Pancreas (tissue), 10 donors: Measurements from ENCODE around the gene ZNF324B. TPM values are rescaled to one million over a fixed set of nuclear protein-coding genes. Genes with fewer than 3 reads are reported as not detected.

Experiments
- ATAC-seq, 4 donors: fragments of 200-7000 bp; cut with Tn5 transposase; one replicate each; pipeline versions ENCODE4 v1.8.0 to v1.9.1; 2020; ENCODE audit warnings: mild to moderate bottlenecking in 4 of 4, moderate library complexity in 4 of 4
- DNase-seq, 6 donors: peaks; one replicate each; pipeline ENCODE4 v3.0.0-alpha.2; 2020
- FAIRE-seq: peaks from 2 replicates; lab custom pipeline; 2012; peaks lifted over from hg19 to GRCh38; lab: Jason Lieb, UNC
- H3K27ac ChIP-seq, 4 donors: fragments of 200-600 bp; sonication (generic); 1 replicate in 3 of 4; 2 replicates in 1 of 4; pipeline versions ENCODE4 v1.5.0 to v1.8.0; 2020
- H3K27me3 ChIP-seq, 4 donors: fragments of 200-600 bp; one replicate each; pipeline ENCODE4 v1.8.0; 2021
- H3K36me3 ChIP-seq, 3 donors: fragments of 200-600 bp; sonication (generic) in 1 of 3; one replicate each; pipeline versions ENCODE4 v1.5.0 to v1.8.0; 2020 to 2021
- H3K4me1 ChIP-seq, 3 donors: fragments of 200-600 bp; one replicate each; pipeline ENCODE4 v1.8.0; 2021
- H3K4me3 ChIP-seq, 4 donors: fragments of 200-600 bp; sonication (generic) in 2 of 4; one replicate each; pipeline versions ENCODE4 v1.5.0 to v1.8.0; 2020 to 2021
- H3K9me3 ChIP-seq, 4 donors: fragments of 200-600 bp; one replicate each; pipeline ENCODE4 v1.8.0; 2021
- WGBS, 2 donors: extraction: QIAGEN DNeasy Blood & Tissue Kit; methylation state at CpG; one replicate each; pipeline ENCODE4 v1.1.7; 2013; 5-methylcytosine and 5-hydroxymethylcytosine counted together
- intact Hi-C, 3 donors: fragments of 100-400 bp; cut with DNase I; formaldehyde crosslinking; loops; one replicate each; pipeline versions ENCODE4 v1.11.1 to v1.14.2; 2022
- polyA plus RNA-seq, 2 donors: library from polyadenylated mRNA; stranded (reverse); fragments of 200-250 nt; gene quantifications; one replicate each; pipeline ENCODE4 v1.2.3, GENCODE V29; 2013
- total RNA-seq, 6 donors: library from RNA; stranded (reverse); fragmentation: NEBNext Ultra II Directional in 4 of 6; extraction: Animal tissue kit (Norgen Biotek cat#: 25700) in 4 of 6; gene quantifications; one replicate each; pipeline versions ENCODE4 v1.2.1 to v1.2.4, GENCODE V29; 2021 to 2023
- TF ChIP-seq, protein P1 (sequence below), 4 donors: fragments of 200-600 bp; sonication (generic) in 3 of 4; IDR thresholded peaks; one replicate each; pipeline versions ENCODE4 v1.5.0 to v1.8.0; 2021; ENCODE audit warnings: antibody characterized with exemption in 4 of 4
- donor health status: healthy with polysubstance abuse.
- donor health status: DM: no; HTN: no; CAD: no; lungs with moderate emphysema.
- donor health status: DM: no; HTN: no; CAD: no.
- donor health status: control.
- donor health status: control.
- donor health status: Bipolar disorder and iron deficiency.
- donor health status: DM: yes; HTN: yes; CAD: no.
- donor health status: DM: no; HTN: no; CAD: no.
- donor health status: DM: no; HTN: no; CAD: no.
- donor health status: DM: yes; HTN: yes; CAD: no.

The ZNF324B gene
- total and polyA plus RNA-seq, 8 donors = 3.0 to 5.6 (median 4.1) TPM

DNA sequence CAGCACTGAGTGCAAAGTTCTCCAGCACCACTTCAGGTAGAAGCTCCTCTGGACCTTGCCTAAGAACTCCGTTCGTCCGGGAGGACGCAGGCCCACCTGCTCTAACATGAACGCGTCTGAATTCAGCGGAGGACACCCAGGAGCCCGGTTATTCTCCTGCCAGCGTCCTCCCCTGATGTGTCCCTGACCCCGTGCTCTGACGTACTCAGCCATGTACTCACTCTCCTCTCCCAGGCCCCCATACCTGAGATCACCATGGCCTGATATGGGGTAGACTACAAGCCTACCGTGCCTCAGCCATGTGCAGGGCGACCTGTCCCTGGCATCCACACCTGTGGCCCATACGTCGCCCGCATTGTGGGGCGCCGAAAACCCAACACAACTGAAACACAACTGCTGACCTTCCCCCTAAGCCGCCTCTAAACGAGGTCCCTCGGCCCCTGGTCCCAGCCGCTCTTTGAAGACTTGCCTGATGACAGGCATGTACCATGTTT lies 43.7 kb upstream of the ZNF324B start:
- no peaks in the 10 kb centered on the region for H3K36me3 ChIP-seq
- 6 to 8% methylated on average over 22 of the region's 22 CpGs for WGBS, 2 donors
- H3K27ac ChIP-seq = peak overlapping the region; percentile 58 to 77 (median 69)
- no peaks in the 10 kb centered on the region for H3K27me3 ChIP-seq
- peak overlapping the region; percentile 89 to 98 (median 96) for H3K4me3 ChIP-seq
- ATAC-seq (peak; percentile 3 to 23 (median 9)), FAIRE-seq (no peak), DNase-seq (peak in 1 of 6 donors; percentile 48)
- H3K4me1 ChIP-seq = peaks cover 0 to 12% (median 8%) of the 10 kb centered on the region in 3 donors
- no peaks in the 10 kb centered on the region for H3K9me3 ChIP-seq
- TF ChIP-seq, protein P1, sequence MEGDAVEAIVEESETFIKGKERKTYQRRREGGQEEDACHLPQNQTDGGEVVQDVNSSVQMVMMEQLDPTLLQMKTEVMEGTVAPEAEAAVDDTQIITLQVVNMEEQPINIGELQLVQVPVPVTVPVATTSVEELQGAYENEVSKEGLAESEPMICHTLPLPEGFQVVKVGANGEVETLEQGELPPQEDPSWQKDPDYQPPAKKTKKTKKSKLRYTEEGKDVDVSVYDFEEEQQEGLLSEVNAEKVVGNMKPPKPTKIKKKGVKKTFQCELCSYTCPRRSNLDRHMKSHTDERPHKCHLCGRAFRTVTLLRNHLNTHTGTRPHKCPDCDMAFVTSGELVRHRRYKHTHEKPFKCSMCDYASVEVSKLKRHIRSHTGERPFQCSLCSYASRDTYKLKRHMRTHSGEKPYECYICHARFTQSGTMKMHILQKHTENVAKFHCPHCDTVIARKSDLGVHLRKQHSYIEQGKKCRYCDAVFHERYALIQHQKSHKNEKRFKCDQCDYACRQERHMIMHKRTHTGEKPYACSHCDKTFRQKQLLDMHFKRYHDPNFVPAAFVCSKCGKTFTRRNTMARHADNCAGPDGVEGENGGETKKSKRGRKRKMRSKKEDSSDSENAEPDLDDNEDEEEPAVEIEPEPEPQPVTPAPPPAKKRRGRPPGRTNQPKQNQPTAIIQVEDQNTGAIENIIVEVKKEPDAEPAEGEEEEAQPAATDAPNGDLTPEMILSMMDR (IDR thresholded peaks at IDR 0.05) = no peak
- intact Hi-C loops = no loop called here

DNA sequence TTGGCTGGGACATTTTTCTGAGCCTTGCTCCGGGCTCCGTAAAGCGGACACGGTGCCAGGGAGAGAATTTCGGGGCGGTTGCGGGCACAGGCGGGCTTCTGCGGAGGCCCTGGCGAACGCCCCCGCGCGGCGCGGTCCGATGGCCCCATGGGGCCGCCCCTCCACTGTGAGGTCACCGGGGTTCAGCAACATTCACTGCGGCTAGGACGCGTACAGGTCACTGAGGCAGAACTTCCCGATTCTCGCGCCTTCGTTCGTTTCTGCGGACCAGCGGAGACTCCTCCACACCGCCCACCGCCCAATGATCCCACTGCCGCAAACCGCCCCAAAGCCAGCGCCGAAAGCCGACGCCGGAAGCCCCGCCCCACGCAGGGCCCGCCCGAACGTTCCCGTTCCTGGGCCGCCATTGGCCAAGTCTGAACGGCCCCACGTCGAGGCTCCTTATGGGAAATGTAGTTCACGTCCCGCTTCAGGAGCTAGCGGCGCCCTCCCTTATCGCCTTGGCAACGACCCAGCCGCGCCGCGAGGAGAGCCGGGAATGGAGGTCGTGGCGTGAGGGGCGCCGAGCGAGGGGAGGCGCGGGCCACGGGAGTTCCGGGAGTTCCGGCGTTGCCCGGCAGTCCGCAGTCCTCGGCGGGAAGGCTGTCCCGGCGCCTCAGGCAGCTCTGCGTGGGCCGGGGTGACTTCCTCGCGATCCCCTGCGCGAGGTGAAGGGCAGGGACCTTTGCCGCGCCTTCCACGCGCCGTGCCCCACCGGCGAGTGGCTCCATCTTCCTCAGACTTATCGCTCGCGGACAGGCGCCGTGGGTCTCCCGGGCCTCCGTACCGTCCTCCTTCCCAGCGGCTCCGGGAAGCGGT lies 43.0 kb upstream of the ZNF324B start, which contains the start of gene ZNF584:
Gene ZNF584 (plus strand): TSS at position 498 of the 858 bp plus-strand sequence. CDS start 499 bp downstream, outside the sequence.
- ATAC-seq (peak; percentile 97 to 99 (median 98)), DNase-seq (peak; percentile 93 to 97 (median 95)), FAIRE-seq (no peak)
- 0 to 1% methylated on average over 96 to 100 of the region's 100 CpGs for WGBS, 2 donors
- Histone ChIP-seq H3K27me3 (no peaks in the 10 kb centered on the region), H3K4me1 (peaks cover 0 to 12% (median 8%) of the 10 kb centered on the region in 3 donors), H3K4me3 (peak within 1 kb of the TSS; percentile 89 to 98 (median 96)), H3K27ac (peak within 1 kb of the TSS; percentile 58 to 77 (median 69)), H3K36me3 (no peaks in the 10 kb centered on the region), H3K9me3 (no peaks in the 10 kb centered on the region)
- intact Hi-C loops = no loop called here
- TF ChIP-seq, protein P1 (IDR thresholded peaks at IDR 0.05) = no peak

DNA sequence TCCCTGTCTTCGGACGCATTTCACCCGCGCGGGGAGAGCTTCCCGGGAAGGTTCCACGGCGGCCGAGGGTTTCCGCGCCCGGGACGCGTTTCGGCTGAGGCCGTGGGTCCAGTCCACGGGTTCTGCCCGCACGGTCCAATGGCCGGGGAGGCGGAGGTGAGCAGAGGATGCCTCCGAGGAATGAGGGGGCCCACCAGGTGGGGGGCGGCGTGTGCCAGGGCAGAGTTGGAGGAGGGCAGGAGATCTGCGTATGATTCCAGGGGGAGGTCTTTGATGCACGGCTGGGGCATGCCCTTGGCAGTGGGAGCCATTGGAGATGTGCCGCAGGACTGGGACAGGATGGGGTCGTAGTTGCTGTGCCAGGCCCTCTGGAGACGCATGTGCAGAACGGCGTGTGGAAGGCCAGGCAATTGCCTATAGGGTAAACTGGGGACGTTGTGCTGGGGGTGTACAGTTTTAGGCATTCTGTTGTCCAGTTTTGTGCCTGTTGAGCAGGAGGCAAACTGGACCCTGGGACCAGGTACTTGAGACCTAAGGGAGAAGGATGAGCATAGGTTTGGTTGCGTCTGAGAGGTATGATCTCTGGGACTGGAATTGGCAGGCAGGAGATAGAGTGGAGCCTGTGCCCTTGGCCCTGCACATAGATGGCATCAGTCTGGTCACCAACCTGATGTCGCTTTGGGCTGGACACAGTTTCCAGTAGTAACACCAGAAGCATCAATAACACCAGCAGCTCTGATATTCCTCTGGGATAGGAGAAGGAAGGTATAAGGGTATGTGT lies 42.2 kb upstream of the ZNF324B start:
- Histone ChIP-seq H3K4me1 (peaks cover 0 to 12% (median 8%) of the 10 kb centered on the region in 3 donors), H3K9me3 (no peaks in the 10 kb centered on the region), H3K4me3 (peak overlapping the region; percentile 89 to 98 (median 96)), H3K27ac (peak overlapping the region; percentile 58 to 77 (median 69)), H3K36me3 (no peaks in the 10 kb centered on the region), H3K27me3 (no peaks in the 10 kb centered on the region)
- intact Hi-C loops = no loop called here
- TF ChIP-seq, protein P1 (IDR thresholded peaks at IDR 0.05) = no peak
- ATAC-seq (peak; percentile 15 to 40 (median 30)), DNase-seq (peak in 2 of 6 donors; percentile 72 to 76), FAIRE-seq (no peak)
- WGBS, 2 donors = 1 to 3% methylated on average over 33 to 34 of the region's 34 CpGs

DNA sequence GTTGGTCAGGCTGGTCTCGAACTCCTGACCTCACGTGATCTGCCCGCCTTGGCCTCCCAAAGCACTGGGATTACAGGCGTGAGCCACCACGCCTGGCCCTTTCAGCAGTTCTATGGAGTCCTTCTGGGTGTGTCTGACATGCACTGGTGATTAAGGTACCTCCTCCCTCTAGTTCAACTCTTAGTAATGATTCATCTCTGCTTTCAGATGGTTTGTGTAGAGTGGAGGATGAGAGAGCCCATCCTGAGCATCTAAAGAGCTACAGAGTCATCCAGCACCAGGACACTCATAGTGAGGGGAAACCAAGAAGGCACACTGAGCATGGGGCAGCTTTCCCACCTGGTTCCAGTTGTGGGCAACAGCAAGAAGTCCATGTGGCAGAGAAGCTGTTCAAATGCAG lies 34.8 kb upstream of the ZNF324B start:
- Histone ChIP-seq H3K27ac (no peak overlapping the region), H3K4me1 (no peaks in the 10 kb centered on the region), H3K36me3 (peaks cover 0 to 23% (median 8%) of the 10 kb centered on the region in 3 donors), H3K9me3 (no peaks in the 10 kb centered on the region), H3K4me3 (no peak overlapping the region), H3K27me3 (no peaks in the 10 kb centered on the region)
- WGBS, 2 donors = 96 to 98% methylated on average over 5 of the region's 5 CpGs
- intact Hi-C loops = no loop called here
- TF ChIP-seq, protein P1 (IDR thresholded peaks at IDR 0.05) = no peak
- FAIRE-seq (no peak), DNase-seq (no peak), ATAC-seq (no peak)
